Measurements from ENCODE around the gene NFIX.

NFIX gene

GRCh38 chr19:13014101-13014920, 19.0 kb downstream of the NFIX start:
- in situ Hi-C loops (cut with HindIII; ENCODE audit: low sequenced_read_pairs) = no loop called here
- DNase-seq (ENCODE audit: low read depth, low spot score) = no peak
- TF ChIP-seq, protein P1, sequence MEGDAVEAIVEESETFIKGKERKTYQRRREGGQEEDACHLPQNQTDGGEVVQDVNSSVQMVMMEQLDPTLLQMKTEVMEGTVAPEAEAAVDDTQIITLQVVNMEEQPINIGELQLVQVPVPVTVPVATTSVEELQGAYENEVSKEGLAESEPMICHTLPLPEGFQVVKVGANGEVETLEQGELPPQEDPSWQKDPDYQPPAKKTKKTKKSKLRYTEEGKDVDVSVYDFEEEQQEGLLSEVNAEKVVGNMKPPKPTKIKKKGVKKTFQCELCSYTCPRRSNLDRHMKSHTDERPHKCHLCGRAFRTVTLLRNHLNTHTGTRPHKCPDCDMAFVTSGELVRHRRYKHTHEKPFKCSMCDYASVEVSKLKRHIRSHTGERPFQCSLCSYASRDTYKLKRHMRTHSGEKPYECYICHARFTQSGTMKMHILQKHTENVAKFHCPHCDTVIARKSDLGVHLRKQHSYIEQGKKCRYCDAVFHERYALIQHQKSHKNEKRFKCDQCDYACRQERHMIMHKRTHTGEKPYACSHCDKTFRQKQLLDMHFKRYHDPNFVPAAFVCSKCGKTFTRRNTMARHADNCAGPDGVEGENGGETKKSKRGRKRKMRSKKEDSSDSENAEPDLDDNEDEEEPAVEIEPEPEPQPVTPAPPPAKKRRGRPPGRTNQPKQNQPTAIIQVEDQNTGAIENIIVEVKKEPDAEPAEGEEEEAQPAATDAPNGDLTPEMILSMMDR (IDR thresholded peaks at IDR 0.05; ENCODE audit: low read depth, low read length) = no peak
- H3K4me3 ChIP-seq (ENCODE audit: low read depth, low read length) = peak overlapping the region; percentile 16

GRCh38 chr19:13014921-13015280, 19.6 kb downstream of the NFIX start:
- TF ChIP-seq, protein P1 (IDR thresholded peaks at IDR 0.05; ENCODE audit: low read depth, low read length) = no peak
- in situ Hi-C loops (cut with HindIII; ENCODE audit: low sequenced_read_pairs) = no loop called here
- H3K4me3 ChIP-seq (ENCODE audit: low read depth, low read length) = no peak overlapping the region
- no peak for DNase-seq (ENCODE audit: low read depth, low spot score)

DNA sequence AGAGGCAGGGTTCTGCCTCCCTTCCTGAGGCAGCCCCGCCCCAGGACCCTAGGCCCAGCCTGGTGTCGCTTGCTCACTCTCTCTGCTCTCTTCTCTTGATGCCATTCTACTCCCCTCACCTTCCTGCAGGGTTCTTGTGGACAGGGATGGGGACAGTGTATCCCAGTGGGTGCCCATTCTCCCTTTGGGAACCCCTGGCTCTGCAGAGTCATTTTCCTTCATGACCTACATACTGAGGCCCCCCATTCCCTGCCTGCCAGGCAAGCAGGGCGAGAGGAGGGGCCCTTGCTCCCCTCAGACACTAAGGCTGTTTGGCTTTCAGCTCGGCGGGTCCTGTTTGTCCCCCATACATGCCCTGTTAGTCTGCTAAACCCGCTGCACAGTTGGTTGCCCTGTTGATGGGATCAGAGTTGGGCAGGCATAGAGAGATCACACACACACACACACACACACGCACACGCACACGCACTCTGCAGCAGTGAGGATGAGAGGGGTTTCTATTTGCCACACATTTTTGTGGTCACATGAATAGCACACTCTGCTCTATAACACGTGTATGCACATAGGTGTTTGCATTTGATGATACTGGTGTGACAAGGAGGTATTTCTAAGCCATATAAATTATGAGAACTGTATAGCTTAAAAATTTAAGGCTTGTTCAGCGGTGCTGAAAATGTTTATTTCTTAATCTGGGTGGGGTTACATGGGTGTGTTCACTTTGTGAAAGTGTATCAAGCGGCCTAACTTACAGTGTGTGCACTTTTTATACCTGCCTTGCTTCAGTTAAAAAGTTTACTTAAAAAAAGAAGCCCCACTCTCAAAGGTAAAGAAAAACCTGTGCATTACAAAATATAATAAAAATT, 20.3 kb downstream of the NFIX start:
- DNase-seq (ENCODE audit: low read depth, low spot score) = no peak
- H3K4me3 ChIP-seq (ENCODE audit: low read depth, low read length) = no peak overlapping the region
- in situ Hi-C loops (cut with HindIII; ENCODE audit: low sequenced_read_pairs) = no loop called here
- TF ChIP-seq, protein P1 (IDR thresholded peaks at IDR 0.05; ENCODE audit: low read depth, low read length) = no peak

DNA sequence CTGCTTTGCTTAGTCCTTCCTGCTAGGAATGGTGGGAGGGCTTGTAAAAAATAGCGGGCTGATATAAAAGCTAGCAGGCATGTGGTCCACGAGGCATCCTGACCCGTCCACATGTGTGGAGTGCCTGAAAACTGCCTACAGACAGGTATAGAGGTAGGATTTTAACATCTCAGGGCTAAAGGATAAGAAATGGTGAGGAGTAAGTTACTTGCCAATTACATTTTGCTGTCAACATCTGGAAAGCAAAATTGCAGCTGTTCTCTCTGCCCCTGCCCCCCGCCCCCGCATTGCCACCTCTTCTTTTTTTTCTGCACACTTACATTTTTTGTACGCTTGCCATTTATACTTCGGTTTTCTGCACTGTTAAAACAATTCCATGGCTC, 21.0 kb downstream of the NFIX start:
- in situ Hi-C loops (cut with HindIII; ENCODE audit: low sequenced_read_pairs) = no loop called here
- DNase-seq (ENCODE audit: low read depth, low spot score) = no peak
- TF ChIP-seq, protein P1 (IDR thresholded peaks at IDR 0.05; ENCODE audit: low read depth, low read length) = no peak
- no peak overlapping the region for H3K4me3 ChIP-seq (ENCODE audit: low read depth, low read length)

GRCh38 chr19:13016628-13017305, 21.5 kb downstream of the NFIX start:
- DNase-seq (ENCODE audit: low read depth, low spot score) = no peak
- peak overlapping the region; percentile 14 for H3K4me3 ChIP-seq (ENCODE audit: low read depth, low read length)
- in situ Hi-C loops (cut with HindIII; ENCODE audit: low sequenced_read_pairs) = no loop called here
- TF ChIP-seq, protein P1 (IDR thresholded peaks at IDR 0.05; ENCODE audit: low read depth, low read length) = no peak

DNA sequence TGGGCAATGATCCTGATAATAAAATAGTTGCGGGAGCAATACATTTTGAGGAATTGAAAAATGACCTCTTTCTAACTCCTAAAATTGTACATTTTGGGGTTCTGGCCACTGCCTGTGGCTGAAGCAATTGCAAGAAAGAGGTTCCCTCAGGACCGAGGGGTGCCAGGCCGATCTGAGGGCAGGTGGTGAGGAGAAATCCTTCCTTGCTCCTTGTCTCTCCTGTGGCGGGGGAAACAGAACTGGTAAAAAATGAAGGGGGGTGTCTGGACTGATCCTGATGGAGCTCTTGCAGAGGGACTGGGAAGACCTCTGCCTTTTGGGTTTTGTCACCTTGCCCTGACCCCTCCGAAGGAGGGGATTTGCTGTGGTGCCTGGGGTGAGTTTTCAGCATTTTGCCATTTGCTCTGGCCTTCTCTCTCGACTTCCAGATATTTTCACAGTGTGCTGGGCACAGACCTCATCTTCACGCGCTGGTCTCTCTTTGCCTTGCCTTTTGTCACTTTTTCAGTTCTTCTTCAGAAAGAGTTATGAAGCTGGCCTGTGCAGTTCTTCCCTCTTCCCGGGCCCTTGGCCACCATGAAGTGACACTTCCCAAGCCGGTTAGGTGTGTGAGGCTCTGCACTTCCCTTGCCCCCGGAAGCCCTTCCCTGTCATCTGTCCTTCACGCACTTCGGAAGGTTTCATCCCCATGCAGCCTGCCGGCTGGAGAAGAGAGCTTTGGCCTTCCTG, 22.2 kb downstream of the NFIX start:
- TF ChIP-seq, protein P1 (IDR thresholded peaks at IDR 0.05; ENCODE audit: low read depth, low read length) = no peak
- H3K4me3 ChIP-seq (ENCODE audit: low read depth, low read length) = no peak overlapping the region
- DNase-seq (ENCODE audit: low read depth, low spot score) = no peak
- in situ Hi-C loops (cut with HindIII; ENCODE audit: low sequenced_read_pairs) = no loop called here

Data from astrocyte of the spinal cord (primary cell).